ENCODE results near the gene CNTN5.

CNTN5 gene

GRCh38 chr11:99170591-99170990 is 149.8 kb downstream of the CNTN5 start:
- DNase-seq (ENCODE audit: low spot score): no peak

- no peak for DNase-seq (ENCODE audit: low spot score)
Measured at GRCh38 chr11:99171330-99171729, 150.6 kb downstream of the CNTN5 start.

GRCh38 chr11:99176430-99176829 is 155.7 kb downstream of the CNTN5 start:
- no peak for DNase-seq (ENCODE audit: low spot score)

- DNase-seq (ENCODE audit: low spot score): no peak
Measured at GRCh38 chr11:99177446-99177845, 156.7 kb downstream of the CNTN5 start.

GRCh38 chr11:99184146-99184545 is 163.4 kb downstream of the CNTN5 start:
- no peak for DNase-seq (ENCODE audit: low spot score)

GRCh38 chr11:99188221-99188620 is 167.5 kb downstream of the CNTN5 start:
- no peak for DNase-seq (ENCODE audit: low spot score)

GRCh38 chr11:99192716-99193115 is 172.0 kb downstream of the CNTN5 start:
- no peak for DNase-seq (ENCODE audit: low spot score)

- DNase-seq (ENCODE audit: low spot score): no peak
Measured at GRCh38 chr11:99197477-99197876, 176.7 kb downstream of the CNTN5 start.

GRCh38 chr11:99198215-99198614 is 177.5 kb downstream of the CNTN5 start:
- no peak for DNase-seq (ENCODE audit: low spot score)

- peak; percentile 33 for DNase-seq (ENCODE audit: low spot score)
Measured at GRCh38 chr11:99199341-99199740, 178.6 kb downstream of the CNTN5 start.

- no peak for DNase-seq (ENCODE audit: low spot score)
Measured at GRCh38 chr11:99200720-99201119, 180.0 kb downstream of the CNTN5 start.

- DNase-seq (ENCODE audit: low spot score): no peak
Measured at GRCh38 chr11:99208813-99209212, 188.1 kb downstream of the CNTN5 start.

- DNase-seq (ENCODE audit: low spot score): no peak
Measured at GRCh38 chr11:99229544-99229943, 208.8 kb downstream of the CNTN5 start.

- no peak for DNase-seq (ENCODE audit: low spot score)
Measured at GRCh38 chr11:99234534-99234933, 213.8 kb downstream of the CNTN5 start.

- no peak for DNase-seq (ENCODE audit: low spot score)
Measured at GRCh38 chr11:99238401-99238800, 217.7 kb downstream of the CNTN5 start.

- no peak for DNase-seq (ENCODE audit: low spot score)
Measured at GRCh38 chr11:99240192-99241030, 219.7 kb downstream of the CNTN5 start.

GRCh38 chr11:99241066-99241465 is 220.3 kb downstream of the CNTN5 start:
- DNase-seq (ENCODE audit: low spot score): no peak

GRCh38 chr11:99244613-99245012 is 223.9 kb downstream of the CNTN5 start:
- no peak for DNase-seq (ENCODE audit: low spot score)

GRCh38 chr11:99246199-99246598 is 225.4 kb downstream of the CNTN5 start:
- DNase-seq (ENCODE audit: low spot score): no peak

GRCh38 chr11:99256614-99257013 is 235.9 kb downstream of the CNTN5 start:
- no peak for DNase-seq (ENCODE audit: low spot score)

GRCh38 chr11:99257131-99257530 is 236.4 kb downstream of the CNTN5 start:
- no peak for DNase-seq (ENCODE audit: low spot score)

- no peak for DNase-seq (ENCODE audit: low spot score)
Measured at GRCh38 chr11:99260696-99261095, 239.9 kb downstream of the CNTN5 start.

- DNase-seq (ENCODE audit: low spot score): no peak
Measured at GRCh38 chr11:99268886-99269285, 248.1 kb downstream of the CNTN5 start.

GRCh38 chr11:99271527-99271926 is 250.8 kb downstream of the CNTN5 start:
- no peak for DNase-seq (ENCODE audit: low spot score)

All from Ammon's horn (tissue), 1 donor.